Skeletal muscle tissue (tissue), 4 donors: ENCODE data around the gene MYLK4. TPM values are rescaled to one million over a fixed set of nuclear protein-coding genes. Genes with fewer than 3 reads are reported as not detected.

Source experiments
- H3K27ac ChIP-seq: one replicate; pipeline ENCODE4 v1.7.0; 2013; ENCODE audit warnings: mild to moderate bottlenecking, low read depth, low read length, inconsistent platforms
- H3K27me3 ChIP-seq, 3 donors: one replicate each; pipeline ENCODE4 v1.7.0; 2013; ENCODE audit warnings: low read length in 3 of 3; ENCODE audit not compliant: control insufficient read depth in 3 of 3, insufficient read depth in 3 of 3
- H3K36me3 ChIP-seq, 3 donors: one replicate each; pipeline ENCODE4 v1.7.0; 2013; ENCODE audit warnings: low read length in 3 of 3; ENCODE audit not compliant: control insufficient read depth in 3 of 3, insufficient read depth in 3 of 3
- H3K4me1 ChIP-seq, 3 donors: one replicate each; pipeline ENCODE4 v1.7.0; 2013; ENCODE audit warnings: low read length in 3 of 3, mild to moderate bottlenecking in 3 of 3; ENCODE audit not compliant: control insufficient read depth in 3 of 3, insufficient read depth in 3 of 3
- H3K4me3 ChIP-seq, 3 donors: one replicate each; pipeline ENCODE4 v1.7.0; 2013; ENCODE audit warnings: low read length in 3 of 3
- H3K9ac ChIP-seq, 3 donors: one replicate each; pipeline ENCODE4 v1.7.0; 2013; ENCODE audit warnings: low read length in 3 of 3, mild to moderate bottlenecking in 3 of 3, moderate library complexity in 2 of 3, low read depth in 1 of 3
- H3K9me3 ChIP-seq, 3 donors: one replicate each; pipeline ENCODE4 v1.7.0; 2013; ENCODE audit warnings: low read length in 3 of 3; ENCODE audit not compliant: control insufficient read depth in 3 of 3
- total RNA-seq: library from RNA; depleted of rRNA; stranded (reverse); fragments of >200 nt; gene quantifications from one replicate; pipeline ENCODE4 v1.2.3, GENCODE V29; 2014
- donor health status: Osteomylitis.

MYLK4 gene
- total RNA-seq, 1 donor from 2014 or later = 5.7 TPM

DNA sequence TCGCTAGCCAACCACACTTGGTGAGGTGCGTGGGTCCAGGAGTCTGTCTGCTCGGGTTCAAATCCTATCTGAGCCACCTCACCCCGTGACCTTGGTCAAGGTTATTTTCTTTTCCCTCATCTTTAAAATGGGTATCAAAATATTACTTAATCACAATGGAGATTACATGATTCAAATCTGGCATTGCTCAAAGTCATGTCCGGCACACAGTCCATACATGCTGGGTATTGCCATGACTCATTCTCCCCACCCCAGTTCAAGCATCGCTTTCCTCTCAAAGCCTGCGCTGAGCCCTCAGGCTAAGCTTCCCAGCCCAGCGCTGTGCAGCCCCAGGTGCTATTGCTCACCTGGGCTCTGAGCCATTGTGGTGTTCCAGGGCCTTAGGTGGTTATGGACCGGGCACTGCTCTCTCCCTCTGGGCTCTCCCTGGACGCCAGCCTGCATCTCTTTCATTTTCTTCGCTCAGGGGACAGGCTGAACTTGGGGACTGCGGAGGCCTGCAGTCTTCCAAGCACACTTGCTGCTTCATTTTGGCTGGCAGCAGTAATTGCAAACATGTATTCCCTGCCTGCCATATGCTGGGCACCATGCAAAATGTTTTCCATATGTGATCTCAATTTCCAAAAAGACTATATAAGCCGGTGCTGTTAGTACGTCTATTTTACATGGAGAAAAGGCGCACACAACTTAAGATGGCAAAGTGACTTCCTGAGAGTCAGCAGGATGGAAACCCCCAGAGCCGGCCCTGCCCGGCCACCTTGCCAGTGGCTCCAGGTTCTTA is 41.8 kb upstream of the MYLK4 start:
- H3K4me3 ChIP-seq = no peak overlapping the region
- peaks cover 0 to 6% (median 2%) of the 10 kb centered on the region in 3 donors for H3K36me3 ChIP-seq
- no peak overlapping the region for H3K27ac ChIP-seq
- no peak overlapping the region for H3K9ac ChIP-seq
- H3K9me3 ChIP-seq = no peaks in the 10 kb centered on the region
- peaks cover 10 to 28% (median 26%) of the 10 kb centered on the region in 3 donors for H3K4me1 ChIP-seq
- no peaks in the 10 kb centered on the region for H3K27me3 ChIP-seq

DNA sequence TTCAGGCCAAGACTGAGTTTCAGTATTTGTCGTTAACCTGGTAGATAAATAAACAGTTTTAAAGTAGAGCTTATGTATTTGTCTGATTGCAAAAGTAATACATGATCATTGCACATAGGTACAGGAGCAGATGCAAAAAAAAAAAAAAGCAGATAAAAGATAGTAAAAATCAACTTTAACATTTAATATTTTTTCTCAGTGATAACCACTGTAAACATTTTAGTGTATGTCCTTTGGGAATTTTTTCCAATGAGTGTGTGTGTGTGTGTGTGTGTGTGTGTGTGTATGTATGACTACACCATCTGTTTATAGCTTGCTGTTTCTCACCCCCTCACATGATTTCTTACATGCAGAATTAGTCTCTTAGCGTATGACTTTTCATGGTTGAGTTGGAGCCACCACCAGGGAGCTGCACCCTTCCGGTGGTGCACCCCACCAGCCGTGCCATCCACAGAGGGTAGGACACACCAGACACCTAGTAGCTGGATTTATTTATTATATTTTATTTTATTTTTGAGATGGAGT is 40.8 kb upstream of the MYLK4 start:
- H3K36me3 ChIP-seq = peaks cover 0 to 7% (median 5%) of the 10 kb centered on the region in 3 donors
- H3K4me3 ChIP-seq = no peak overlapping the region
- H3K27ac ChIP-seq = peak overlapping the region; percentile 90
- H3K9me3 ChIP-seq = no peaks in the 10 kb centered on the region
- no peaks in the 10 kb centered on the region for H3K27me3 ChIP-seq
- peak overlapping the region in 1 of 3 donors; percentile 54 for H3K9ac ChIP-seq
- H3K4me1 ChIP-seq = peaks cover 7 to 28% (median 21%) of the 10 kb centered on the region in 3 donors

DNA sequence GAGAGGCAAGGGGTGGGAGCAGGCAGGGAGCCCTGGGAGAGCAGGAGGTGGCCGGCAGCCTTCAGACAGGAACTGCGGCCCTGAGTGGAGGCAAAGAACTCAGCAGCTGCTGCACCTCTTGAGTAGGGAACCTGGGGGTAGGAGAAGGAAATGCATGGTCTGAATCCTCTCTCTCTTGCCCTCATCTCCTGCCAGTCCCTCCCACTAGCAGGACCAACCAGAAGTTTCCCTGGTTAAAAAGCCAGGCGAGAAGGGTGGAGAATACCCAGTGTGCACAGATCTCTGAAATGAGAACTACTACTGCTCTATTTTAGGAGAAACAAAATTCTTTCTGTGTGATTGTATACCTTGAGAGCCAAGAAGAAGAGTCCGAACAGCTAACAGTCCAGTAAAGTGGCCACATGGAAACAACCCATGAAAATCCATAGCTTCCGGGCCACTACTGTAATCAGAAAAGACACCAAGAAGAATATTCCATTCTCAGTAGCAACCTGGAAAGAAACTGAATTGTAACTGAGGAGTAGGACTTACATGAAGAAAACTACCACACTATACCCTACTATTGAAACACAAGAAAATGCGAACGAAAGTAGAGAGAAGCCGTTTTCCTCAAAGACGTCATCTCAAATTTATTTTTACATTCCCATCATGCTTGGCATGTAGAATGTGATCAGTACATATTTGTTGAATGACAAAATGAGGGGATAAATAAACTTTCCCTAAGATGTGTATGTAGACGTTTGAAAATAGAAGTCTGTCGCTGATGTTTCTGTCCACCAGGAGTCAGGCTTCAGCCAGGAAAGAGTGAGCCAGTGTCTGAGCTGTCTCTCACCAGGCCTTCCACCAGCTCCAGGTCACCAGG is 40.1 kb upstream of the MYLK4 start:
- H3K4me1 ChIP-seq = peaks cover 7 to 28% (median 21%) of the 10 kb centered on the region in 3 donors
- peak overlapping the region; percentile 27 to 67 (median 55) for H3K9ac ChIP-seq
- H3K27ac ChIP-seq = peak overlapping the region; percentile 90

DNA sequence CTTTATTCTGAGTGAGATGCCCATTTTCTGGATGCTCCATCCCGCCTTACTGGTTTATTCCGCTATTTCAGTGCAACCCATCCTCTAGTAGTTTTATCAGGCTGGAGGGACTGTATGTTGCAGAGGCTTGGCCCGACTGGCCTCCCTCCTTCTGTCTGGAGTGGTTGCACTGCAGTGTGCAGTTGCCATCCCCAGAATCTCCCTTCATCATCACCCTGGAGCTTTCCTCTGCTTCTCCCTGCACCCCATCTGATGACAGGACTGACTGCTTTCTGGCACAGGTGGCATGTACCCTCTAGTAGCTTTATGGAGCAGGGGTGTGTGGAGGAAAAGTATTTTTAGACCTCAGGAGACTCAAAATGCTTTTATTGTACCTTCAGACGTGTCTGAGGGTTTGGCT is 35.5 kb upstream of the MYLK4 start:
- Histone ChIP-seq H3K27ac (no peak overlapping the region), H3K9ac (no peak overlapping the region), H3K9me3 (no peaks in the 10 kb centered on the region), H3K27me3 (no peaks in the 10 kb centered on the region), H3K4me1 (peaks cover 22 to 37% (median 33%) of the 10 kb centered on the region in 3 donors), H3K4me3 (no peak overlapping the region), H3K36me3 (peaks cover 10 to 13% (median 13%) of the 10 kb centered on the region in 3 donors)

More for the DNA sequence above, 40.1 kb upstream of the MYLK4 start:
- peaks cover 0 to 6% (median 5%) of the 10 kb centered on the region in 3 donors for H3K36me3 ChIP-seq
- peak overlapping the region; percentile 25 to 46 (median 32) for H3K4me3 ChIP-seq
- H3K27me3 ChIP-seq = no peaks in the 10 kb centered on the region
- no peaks in the 10 kb centered on the region for H3K9me3 ChIP-seq

DNA sequence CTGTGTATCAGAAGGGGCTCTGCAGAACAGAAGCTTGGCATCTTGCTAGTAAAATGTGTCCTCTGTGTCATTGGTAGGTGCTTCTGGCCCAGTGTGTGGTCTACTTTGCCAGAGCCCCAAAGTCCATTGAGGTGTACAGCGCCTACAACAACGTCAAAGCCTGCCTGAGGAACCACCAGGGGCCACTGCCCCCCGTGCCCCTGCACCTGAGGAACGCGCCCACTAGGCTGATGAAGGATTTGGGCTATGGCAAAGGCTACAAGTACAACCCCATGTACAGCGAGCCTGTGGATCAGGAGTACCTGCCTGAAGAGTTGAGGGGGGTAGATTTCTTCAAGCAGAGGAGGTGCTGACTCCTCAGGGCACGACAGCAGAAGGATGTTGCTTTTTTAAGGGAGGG is 34.2 kb upstream of the MYLK4 start:
- no peak overlapping the region for H3K4me3 ChIP-seq
- no peak overlapping the region for H3K9ac ChIP-seq
- H3K36me3 ChIP-seq = peaks cover 15 to 17% (median 17%) of the 10 kb centered on the region in 3 donors
- peaks cover 15 to 27% (median 24%) of the 10 kb centered on the region in 3 donors for H3K4me1 ChIP-seq
- H3K27me3 ChIP-seq = no peaks in the 10 kb centered on the region
- H3K27ac ChIP-seq = no peak overlapping the region
- no peaks in the 10 kb centered on the region for H3K9me3 ChIP-seq

DNA sequence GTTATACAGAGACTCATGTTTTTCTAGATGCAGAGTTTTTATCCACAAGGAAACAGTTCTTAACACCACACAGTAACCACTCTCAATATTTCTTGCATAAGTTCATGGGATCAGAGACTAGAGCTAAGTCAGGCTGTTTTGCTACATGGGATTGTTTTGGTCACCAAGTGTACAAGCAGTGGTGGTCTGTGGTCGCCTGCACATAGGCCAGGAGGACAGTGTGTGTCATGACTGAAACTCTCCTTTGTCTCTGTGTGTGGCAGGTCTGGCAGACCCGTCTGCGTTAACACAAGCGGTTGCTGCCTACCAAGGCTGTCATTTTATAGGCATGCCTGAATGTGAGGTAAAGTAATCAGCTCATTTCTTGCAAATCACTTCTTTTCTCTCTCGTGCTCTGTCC is 33.3 kb upstream of the MYLK4 start:
- no peak overlapping the region for H3K4me3 ChIP-seq
- H3K9ac ChIP-seq = no peak overlapping the region
- no peaks in the 10 kb centered on the region for H3K9me3 ChIP-seq
- H3K27ac ChIP-seq = no peak overlapping the region
- H3K36me3 ChIP-seq = peaks cover 19 to 23% (median 21%) of the 10 kb centered on the region in 3 donors
- H3K27me3 ChIP-seq = no peaks in the 10 kb centered on the region
- peaks cover 15 to 26% (median 24%) of the 10 kb centered on the region in 3 donors for H3K4me1 ChIP-seq

DNA sequence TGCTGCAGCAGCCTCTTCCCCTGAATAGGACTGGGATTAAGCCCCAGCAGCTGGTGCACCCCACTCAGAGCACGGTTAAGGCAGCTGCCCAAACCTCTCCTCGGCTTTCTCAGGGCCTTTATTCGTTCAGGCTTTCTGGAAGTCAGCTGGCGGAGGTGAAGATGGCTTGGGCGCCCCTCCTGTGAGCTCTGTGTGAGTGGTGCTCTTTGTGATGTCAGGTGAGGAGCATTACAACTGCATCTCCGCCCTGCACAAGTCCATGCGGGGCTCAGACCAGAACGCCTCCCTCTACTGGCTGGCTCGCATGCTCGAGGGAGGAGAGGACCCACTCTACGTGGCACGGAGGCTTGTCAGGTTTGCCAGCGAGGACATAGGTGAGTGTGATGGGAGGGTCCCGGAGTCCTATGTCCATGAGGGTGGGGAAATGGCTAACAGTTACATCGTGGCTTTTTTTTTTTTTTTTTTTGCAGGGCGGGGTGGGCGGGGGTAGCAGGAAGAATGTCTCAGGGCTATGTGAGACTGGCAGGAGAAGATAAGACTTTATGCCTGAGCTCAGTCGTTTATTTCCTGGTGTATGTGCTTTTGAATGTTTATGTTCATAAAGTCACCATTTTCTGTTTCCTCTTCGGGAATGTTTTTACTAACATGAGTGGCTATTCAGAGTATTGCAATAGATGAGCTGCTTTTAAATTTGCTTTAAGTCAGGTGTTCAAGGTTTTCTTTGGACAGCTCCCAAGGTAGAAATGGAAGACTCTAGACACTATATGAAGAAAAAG is 32.7 kb upstream of the MYLK4 start:
- Histone ChIP-seq H3K4me1 (peaks cover 15 to 26% (median 24%) of the 10 kb centered on the region in 3 donors), H3K9ac (no peak overlapping the region)

DNA sequence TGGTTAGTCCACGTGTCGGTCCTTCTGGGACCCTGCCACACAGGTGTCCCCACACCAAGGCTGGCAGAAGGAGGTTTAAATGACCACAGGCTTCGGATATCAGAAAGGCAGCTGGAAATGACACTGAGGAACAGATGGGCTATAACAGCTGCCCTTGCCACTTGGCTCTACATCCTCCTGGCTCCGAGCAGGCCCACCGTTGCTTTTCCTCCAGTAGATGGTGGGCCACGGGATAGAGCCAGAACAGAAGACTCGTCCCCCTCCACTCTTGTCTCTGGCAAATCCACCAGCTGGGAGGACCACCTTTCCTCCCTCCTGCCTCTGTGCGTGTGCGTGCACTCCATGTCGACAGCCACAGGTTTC is 32.1 kb upstream of the MYLK4 start:
- H3K36me3 ChIP-seq = peaks cover 17 to 24% (median 24%) of the 10 kb centered on the region in 3 donors
- no peak overlapping the region for H3K27ac ChIP-seq
- H3K9me3 ChIP-seq = no peaks in the 10 kb centered on the region
- H3K4me3 ChIP-seq = no peak overlapping the region
- no peaks in the 10 kb centered on the region for H3K27me3 ChIP-seq
- H3K9ac ChIP-seq = no peak overlapping the region
- H3K4me1 ChIP-seq = peaks cover 15 to 26% (median 24%) of the 10 kb centered on the region in 3 donors

More for the DNA sequence above, 32.7 kb upstream of the MYLK4 start:
- Histone ChIP-seq H3K36me3 (peaks cover 19 to 24% (median 24%) of the 10 kb centered on the region in 3 donors), H3K9me3 (no peaks in the 10 kb centered on the region), H3K27ac (no peak overlapping the region), H3K4me3 (no peak overlapping the region), H3K27me3 (no peaks in the 10 kb centered on the region)

DNA sequence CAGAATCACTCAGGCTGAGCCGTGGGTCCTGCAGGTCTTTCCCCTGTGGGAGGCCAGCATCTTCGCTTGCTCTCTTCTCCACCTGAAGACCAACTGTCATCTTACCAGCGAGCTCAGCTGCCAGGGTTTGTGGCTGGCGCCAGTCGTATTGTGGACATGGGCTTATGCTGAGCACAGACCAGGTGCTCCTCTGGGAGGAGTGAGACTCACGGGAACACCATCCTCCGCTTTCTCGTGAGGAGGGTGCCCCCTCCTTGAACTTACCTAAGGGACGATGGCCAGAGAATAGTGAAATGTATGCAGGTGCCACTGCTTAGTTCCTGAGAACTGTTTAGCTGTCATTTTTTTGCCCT is 31.6 kb upstream of the MYLK4 start:
- no peak overlapping the region for H3K4me3 ChIP-seq
- peaks cover 14 to 24% (median 20%) of the 10 kb centered on the region in 3 donors for H3K36me3 ChIP-seq
- H3K9me3 ChIP-seq = no peaks in the 10 kb centered on the region
- peak overlapping the region in 1 of 3 donors; percentile 4 for H3K9ac ChIP-seq
- H3K4me1 ChIP-seq = peaks cover 15 to 26% (median 24%) of the 10 kb centered on the region in 3 donors
- H3K27ac ChIP-seq = no peak overlapping the region
- H3K27me3 ChIP-seq = no peaks in the 10 kb centered on the region
